GM12873 (cell line): ENCODE results near the gene MICOS13.

Source experiments
- TF ChIP-seq, protein P1 (sequence below): IDR thresholded peaks from 2 replicates; pipeline ENCODE4 v1.5.1; 2012; ENCODE audit warnings: low read depth, mild to moderate bottlenecking, moderate library complexity, low read length, control low read depth; ENCODE audit not compliant: insufficient read depth; ENCODE audit errors: missing control alignments

MICOS13 gene

GRCh38 chr19:5686326-5686646 is 6.0 kb upstream of the MICOS13 start:
- TF ChIP-seq, protein P1, sequence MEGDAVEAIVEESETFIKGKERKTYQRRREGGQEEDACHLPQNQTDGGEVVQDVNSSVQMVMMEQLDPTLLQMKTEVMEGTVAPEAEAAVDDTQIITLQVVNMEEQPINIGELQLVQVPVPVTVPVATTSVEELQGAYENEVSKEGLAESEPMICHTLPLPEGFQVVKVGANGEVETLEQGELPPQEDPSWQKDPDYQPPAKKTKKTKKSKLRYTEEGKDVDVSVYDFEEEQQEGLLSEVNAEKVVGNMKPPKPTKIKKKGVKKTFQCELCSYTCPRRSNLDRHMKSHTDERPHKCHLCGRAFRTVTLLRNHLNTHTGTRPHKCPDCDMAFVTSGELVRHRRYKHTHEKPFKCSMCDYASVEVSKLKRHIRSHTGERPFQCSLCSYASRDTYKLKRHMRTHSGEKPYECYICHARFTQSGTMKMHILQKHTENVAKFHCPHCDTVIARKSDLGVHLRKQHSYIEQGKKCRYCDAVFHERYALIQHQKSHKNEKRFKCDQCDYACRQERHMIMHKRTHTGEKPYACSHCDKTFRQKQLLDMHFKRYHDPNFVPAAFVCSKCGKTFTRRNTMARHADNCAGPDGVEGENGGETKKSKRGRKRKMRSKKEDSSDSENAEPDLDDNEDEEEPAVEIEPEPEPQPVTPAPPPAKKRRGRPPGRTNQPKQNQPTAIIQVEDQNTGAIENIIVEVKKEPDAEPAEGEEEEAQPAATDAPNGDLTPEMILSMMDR = no peak

DNA sequence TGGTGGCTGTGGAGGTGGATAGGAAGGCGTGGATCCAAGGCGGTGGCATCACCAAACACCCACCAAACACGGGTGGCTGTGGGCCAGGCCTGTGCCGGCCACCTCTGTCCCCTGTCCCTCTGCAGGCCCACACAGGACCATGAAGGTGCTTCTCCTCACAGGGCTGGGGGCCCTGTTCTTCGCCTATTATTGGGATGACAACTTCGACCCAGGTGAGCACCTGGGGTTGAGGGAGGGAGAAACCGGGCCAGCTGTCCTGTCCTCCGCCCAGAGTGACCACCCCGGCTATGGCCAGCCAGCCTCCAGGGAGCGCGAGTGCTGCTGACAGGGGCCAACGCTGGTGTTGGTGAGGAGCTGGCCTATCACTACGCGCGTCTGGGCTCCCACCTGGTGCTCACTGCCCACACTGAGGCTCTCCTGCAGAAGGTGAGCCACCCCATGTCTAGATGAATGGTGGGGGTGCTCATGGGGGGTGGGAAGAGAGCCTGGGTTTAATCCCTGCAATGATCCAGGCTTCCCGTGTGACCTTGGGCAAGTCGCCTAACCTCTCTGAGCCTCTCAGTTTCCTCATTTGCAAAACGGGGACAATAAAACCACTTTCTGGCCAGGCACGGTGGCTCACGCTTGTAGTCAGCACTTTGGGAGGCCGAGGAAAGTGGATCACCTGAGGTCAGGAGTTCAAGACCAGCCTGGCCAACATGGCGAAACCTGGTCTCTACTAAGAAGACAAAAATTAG is 4.5 kb upstream of the MICOS13 start:
- TF ChIP-seq, protein P1 = no peak

DNA sequence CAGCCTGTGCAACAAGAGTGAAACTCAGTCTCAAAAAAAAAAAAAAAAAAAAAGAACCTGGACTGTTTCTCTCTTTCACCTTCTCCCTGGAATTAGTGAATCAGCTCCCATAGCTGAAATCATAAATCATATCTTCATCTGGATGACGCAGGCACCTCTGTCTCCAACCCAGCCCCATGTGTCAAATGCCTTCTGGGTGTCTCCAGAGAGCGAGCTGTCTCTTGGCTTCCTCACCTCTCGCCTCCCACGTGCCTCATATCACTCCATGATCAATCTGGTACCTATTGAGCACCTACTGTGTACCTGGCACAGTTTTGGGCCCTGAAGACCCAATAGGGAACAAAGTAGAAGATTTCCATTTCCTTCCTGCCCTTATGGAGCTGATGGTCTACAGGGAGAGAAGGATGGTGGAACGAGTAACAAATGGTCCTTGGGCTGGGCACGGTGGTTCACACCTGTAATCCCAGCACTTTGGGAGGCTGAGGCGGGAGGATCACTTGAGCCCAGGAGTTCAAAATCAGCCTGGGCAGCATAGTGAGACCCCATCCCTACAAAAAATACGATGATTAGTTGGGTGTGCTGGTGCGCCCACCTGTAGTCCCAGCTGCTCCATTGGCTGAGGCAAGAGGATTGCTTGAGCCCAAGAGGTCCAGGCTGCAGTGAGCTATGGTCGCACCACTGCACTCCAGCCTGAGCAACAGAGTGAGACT is 3.0 kb upstream of the MICOS13 start:
- TF ChIP-seq, protein P1 = no peak

GRCh38 chr19:5682107-5682482 is 1.8 kb upstream of the MICOS13 start:
- TF ChIP-seq, protein P1 = no peak

DNA sequence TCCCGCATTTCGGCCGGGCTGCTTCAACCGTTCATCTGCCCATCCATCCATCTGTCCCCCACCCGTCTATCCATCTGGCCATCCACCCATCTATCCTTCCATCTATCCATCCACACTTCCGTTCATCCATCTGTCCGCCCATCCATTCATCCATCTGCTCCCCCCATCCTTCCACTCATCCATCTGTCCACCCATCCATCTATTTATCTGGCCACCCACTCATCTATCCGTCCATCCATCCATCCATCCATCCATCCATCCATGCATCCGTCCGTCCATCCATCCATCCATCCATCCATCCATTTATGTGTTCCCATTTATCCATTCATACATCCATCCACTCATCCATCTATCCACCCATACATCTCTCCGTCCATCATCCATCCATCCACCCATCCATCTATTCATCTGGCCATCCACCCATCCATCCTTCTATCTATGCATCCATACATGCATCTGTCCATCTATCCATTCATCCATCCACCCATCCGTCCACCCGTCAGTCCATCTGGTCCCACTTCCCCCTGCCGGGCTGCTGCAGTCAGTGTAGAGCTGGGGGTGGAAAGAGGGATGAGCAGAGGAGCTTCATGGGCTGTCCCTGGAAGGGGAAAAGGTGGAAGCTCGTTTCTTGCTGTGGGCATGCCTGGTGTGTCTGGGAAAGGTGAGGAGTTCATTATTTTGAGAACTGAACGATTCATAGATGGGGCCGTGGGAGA is 1.2 kb upstream of the MICOS13 start:
- TF ChIP-seq, protein P1 = no peak

DNA sequence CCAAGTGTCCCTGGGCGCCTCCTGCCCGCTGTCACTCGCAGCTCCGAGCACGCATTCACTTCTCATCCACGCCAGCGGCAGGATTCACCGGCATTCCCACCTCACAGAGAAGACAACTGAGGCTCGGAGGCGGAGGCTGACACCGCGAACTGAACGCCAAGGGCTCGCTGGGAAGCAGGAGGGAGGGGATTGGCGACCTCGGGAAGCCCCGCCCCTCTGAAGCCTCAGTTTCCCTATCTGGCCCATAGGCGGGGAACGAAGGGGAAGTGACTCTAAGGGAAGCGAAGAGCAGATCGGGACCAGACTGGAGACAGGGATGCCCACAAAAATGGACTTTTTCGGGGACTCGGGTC is 256 bp downstream of the MICOS13 start:
- TF ChIP-seq, protein P1 = no peak
